Activated naive CD8-positive, alpha-beta T cell treated with anti-CD3 and anti-CD28 coated beads for 36 hours (primary cell): Measurements from ENCODE around the gene RAPGEF5. TPM values are rescaled to one million over a fixed set of nuclear protein-coding genes. Genes with fewer than 3 reads are reported as not detected.
"Not testable (repeated sequence)": the region's sequence is repeated elsewhere in the genome, so short reads cannot be mapped to it uniquely, and the experiment has no call there.

Source experiments
- DNase-seq: peaks from one replicate; pipeline ENCODE4 v3.0.0; 2021
- H3K27ac Mint-ChIP-seq: one replicate; pipeline ENCODE4 v1.8.0; 2022; ENCODE audit warnings: mild to moderate bottlenecking, moderate library complexity, mixed read lengths
- H3K27me3 Mint-ChIP-seq: one replicate; pipeline ENCODE4 v1.8.0; 2022; ENCODE audit warnings: mild to moderate bottlenecking, mixed read lengths
- H3K36me3 Mint-ChIP-seq: one replicate; pipeline ENCODE4 v1.8.0; 2021; ENCODE audit warnings: mild to moderate bottlenecking, mixed read lengths
- H3K4me1 Mint-ChIP-seq: one replicate; pipeline ENCODE4 v1.8.0; 2021; ENCODE audit warnings: mixed read lengths
- H3K4me3 Mint-ChIP-seq: one replicate; pipeline ENCODE4 v1.8.0; 2022; ENCODE audit warnings: mild to moderate bottlenecking, moderate library complexity, mixed read lengths
- H3K9me3 Mint-ChIP-seq: one replicate; pipeline ENCODE4 v1.8.0; 2022; ENCODE audit warnings: mixed read lengths
- total RNA-seq, 2 experiments: library from RNA; stranded (reverse); gene quantifications; one replicate each; pipeline ENCODE4 v1.2.3, GENCODE V29; 2021

The RAPGEF5 gene
- total RNA-seq, 2 experiments from 2014 or later: 0.54 to 0.82 TPM

DNA sequence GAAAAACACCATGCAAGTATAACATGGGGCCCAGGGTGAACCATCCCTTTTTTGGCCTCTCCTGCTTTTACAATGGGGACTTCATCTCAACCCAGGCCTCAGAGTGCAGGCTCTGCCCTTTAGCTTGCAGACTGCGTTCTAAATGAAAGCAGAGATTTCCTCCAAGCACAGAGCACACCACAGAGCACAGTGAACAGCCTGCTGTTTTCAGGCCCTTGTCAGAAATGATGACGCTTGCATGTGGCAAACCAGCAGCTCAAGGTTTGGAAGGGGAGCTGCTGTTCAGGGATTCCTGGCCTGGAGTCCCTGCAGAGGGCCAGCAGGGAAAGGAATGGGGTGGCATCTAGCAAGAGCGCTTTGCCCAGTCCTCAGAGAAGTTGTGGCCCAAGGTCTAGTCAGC, 243.9 kb downstream of the RAPGEF5 start:
- Mint-ChIP-seq H3K4me3 (no peak overlapping the region), H3K27ac (no peak overlapping the region), H3K4me1 (no peaks in the 10 kb centered on the region), H3K9me3 (no peaks in the 10 kb centered on the region), H3K36me3 (no peaks in the 10 kb centered on the region), H3K27me3 (no peaks in the 10 kb centered on the region)
- DNase-seq: no peak

DNA sequence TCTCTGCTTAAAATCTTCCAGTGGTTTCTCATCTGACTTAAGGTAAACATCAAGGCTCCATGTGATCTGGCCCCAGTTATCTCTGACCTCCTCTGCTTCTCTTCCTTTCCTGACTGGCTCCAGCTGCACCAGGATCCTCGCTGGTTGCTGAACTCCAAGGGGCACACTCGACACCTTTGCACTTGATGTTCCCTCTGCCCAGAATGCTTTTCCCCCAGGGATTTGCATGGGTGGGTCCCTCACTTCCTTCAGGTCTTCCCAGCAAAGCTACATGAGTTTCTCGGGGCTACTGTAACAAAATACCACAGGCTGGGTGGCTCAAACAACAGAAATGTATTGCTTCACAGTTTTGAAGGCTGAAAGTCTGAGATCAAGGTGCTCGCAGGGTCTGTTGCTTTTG, 245.3 kb downstream of the RAPGEF5 start:
- H3K27ac Mint-ChIP-seq: no peak overlapping the region
- no peaks in the 10 kb centered on the region for H3K36me3 Mint-ChIP-seq
- H3K27me3 Mint-ChIP-seq: no peaks in the 10 kb centered on the region
- no peaks in the 10 kb centered on the region for H3K9me3 Mint-ChIP-seq
- no peak overlapping the region for H3K4me3 Mint-ChIP-seq
- DNase-seq: no peak
- no peaks in the 10 kb centered on the region for H3K4me1 Mint-ChIP-seq

DNA sequence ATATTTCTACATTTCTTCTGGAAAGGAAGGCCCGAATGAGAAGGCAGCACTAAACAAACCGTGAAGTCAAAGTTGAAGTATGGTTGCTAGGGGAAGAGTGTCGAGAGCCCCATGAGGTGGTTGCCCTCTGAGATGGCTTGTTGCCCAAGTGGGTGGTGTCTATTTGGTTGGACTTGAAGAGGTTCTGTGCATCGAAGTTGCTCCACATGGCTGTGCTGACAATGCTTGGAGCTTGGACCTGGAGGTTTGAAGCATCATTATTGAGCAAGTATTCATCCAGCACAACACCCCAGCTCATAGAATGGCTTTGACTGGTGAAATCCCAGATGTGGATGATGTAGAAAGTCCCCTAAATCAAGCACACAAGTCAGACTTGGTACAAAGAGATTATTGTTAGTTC, 246.1 kb downstream of the RAPGEF5 start:
- Mint-ChIP-seq H3K4me3 (no peak overlapping the region), H3K4me1 (no peaks in the 10 kb centered on the region), H3K27ac (no peak overlapping the region), H3K36me3 (no peaks in the 10 kb centered on the region), H3K9me3 (no peaks in the 10 kb centered on the region), H3K27me3 (no peaks in the 10 kb centered on the region)
- no peak for DNase-seq

DNA sequence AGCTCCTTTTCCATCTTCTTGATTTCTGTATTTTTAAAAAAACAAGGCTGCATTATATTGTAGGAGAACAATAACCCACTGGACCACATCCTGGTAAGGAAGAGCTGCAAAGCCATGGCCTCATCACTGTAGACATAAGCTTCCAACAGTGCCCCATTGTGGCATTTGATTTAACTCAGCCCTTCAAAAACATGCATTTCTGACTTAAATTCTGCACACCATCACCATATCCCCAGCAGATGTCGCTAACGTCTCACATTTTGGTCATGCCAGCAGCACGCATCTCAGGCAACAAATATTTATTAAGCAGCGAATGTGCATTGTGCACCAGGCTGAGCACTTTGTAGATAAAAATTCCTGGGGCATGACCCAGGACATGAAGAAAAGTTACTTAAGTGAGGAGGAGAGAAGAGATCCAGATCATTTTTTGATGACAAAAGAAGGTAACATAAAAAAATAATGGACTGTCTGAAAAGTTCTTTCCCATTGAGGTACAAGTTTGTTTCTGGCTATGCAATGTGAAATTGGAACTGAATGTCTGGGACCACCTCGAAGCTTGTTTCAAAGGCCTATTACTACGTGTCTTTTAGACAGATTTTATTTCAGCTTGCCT, 246.6 kb downstream of the RAPGEF5 start:
- peak; percentile 49 for DNase-seq
- no peaks in the 10 kb centered on the region for H3K27me3 Mint-ChIP-seq
- no peak overlapping the region for H3K4me3 Mint-ChIP-seq
- no peaks in the 10 kb centered on the region for H3K36me3 Mint-ChIP-seq
- no peaks in the 10 kb centered on the region for H3K9me3 Mint-ChIP-seq
- no peak overlapping the region for H3K27ac Mint-ChIP-seq
- no peaks in the 10 kb centered on the region for H3K4me1 Mint-ChIP-seq

DNA sequence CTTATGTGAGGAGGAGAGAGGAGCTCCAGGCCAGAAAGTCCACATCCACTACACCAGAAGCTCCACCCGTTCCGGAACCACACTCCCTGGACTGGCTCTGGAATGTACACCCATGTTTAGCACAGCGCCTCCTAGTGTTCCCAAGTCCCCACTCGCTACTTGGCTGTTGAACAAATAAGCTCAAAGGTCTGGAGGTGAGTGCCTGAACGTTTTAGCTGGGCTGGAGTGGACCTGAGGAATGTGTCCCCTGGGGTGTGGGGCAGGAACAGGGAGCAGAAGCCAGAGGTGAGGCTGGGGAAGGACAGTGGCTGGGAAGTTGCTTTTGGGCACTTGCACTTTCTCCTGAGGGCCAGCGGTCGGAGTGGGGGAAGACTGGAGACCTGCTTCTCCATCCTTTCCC, 247.2 kb downstream of the RAPGEF5 start:
- Mint-ChIP-seq H3K4me1 (no peaks in the 10 kb centered on the region), H3K27me3 (no peaks in the 10 kb centered on the region), H3K27ac (no peak overlapping the region), H3K4me3 (no peak overlapping the region), H3K36me3 (no peaks in the 10 kb centered on the region), H3K9me3 (no peaks in the 10 kb centered on the region)
- peak; percentile 16 for DNase-seq

DNA sequence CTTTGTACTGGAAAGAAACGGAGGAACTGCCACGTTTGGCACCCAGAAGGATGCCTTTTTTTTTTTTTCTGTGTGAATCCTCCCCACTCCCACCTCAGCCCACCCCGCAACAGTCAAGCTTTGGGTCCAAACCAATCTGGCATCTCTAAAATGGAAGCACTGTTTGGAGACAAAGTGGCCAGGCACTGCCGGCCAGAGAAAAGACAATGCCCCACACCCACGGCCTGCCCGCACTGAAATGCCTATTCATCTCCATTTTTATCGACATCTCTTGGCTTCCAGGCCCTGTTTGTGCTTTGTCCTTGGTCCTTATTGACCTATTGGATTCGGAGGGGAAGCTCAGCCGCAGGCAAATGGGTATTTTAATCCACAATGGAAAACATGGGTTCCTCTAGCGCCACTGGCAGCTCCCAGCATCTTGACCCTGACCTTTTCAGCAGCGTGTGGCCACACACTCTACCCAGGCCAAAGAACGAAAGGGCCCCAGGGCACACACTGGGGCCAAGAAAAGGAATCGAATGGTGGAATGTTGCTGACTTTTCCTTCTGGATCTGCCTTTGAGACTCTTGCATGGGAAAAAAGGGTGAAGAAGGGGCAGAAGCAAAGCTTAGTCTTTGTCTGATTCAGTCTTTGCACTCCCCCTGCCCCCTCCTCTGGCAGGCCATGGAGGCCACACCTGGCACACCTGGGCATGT, 248.7 kb downstream of the RAPGEF5 start:
- Mint-ChIP-seq H3K27me3 (peaks cover 3% of the 10 kb centered on the region), H3K4me1 (peaks cover 3% of the 10 kb centered on the region), H3K27ac (no peak overlapping the region), H3K36me3 (no peaks in the 10 kb centered on the region), H3K9me3 (no peaks in the 10 kb centered on the region), H3K4me3 (no peak overlapping the region)
- no peak for DNase-seq

DNA sequence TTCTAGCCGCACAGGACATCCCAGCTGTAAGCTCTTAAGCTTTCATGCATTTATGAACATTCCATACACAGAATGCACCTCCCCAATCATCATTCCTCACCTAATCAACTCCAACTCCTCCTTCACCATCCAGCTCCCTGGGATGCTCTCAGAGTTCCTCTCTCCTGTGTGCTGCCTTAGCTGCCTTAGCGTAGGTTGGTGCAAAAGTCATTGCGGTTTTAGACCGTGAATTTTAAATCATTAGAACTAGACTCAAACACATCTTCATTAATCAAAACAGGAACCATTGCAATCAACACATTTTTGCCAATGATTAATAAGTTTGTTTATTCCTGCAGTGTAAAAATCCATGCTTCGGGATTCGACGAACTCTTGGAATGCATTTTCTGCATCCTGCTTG, 251.4 kb downstream of the RAPGEF5 start:
- H3K27me3 Mint-ChIP-seq: peaks cover 6% of the 10 kb centered on the region
- H3K9me3 Mint-ChIP-seq: no peaks in the 10 kb centered on the region
- H3K36me3 Mint-ChIP-seq: no peaks in the 10 kb centered on the region
- no peak overlapping the region for H3K4me3 Mint-ChIP-seq
- H3K4me1 Mint-ChIP-seq: peaks cover 7% of the 10 kb centered on the region
- no peak for DNase-seq
- no peak overlapping the region for H3K27ac Mint-ChIP-seq

DNA sequence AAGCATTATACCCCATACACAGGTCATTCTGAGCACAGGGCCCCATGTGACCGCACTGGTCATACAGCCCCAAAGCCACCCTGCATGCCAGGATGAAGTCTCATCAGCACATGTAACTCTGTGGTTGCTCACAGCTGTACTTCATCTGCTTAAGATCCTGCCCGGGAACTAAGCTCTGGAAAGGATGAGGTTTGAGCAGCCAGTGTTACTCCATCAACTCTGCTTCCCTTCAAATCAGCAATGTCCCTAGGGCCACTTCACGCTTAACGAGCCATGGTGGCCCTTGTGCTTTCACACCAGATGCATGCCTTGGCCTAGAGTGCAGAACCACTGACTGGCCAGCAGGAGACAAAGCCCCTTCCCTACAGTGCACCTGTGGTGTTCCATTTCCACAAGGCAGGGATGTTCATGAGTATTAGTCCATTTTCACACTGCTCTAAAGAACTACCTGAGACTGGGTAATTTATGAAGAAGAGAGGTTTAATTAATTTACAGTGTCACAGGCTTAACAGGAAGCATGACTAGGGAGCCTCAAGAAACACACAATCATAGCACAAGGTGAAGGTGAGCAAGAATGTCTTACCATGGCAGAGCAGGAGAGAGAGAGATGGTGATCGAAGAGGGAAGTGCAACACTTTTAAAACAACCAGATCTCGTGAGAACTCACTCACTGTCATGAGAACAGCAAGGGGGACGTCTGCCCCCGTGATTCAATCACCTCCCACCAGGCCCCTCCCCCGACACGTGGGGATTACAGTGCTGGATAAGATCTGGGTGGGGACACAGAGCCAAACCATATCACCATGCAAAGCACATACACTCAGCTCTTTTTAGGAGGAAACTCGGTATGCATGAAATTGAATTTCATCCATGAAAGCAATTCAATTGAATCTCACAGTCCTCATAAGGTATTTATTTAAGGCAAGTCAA, 262.3 kb downstream of the RAPGEF5 start:
- DNase-seq: no peak
- Mint-ChIP-seq H3K9me3 (no peaks in the 10 kb centered on the region), H3K27ac (no peak overlapping the region), H3K27me3 (no peaks in the 10 kb centered on the region), H3K36me3 (no peaks in the 10 kb centered on the region), H3K4me3 (no peak overlapping the region), H3K4me1 (no peaks in the 10 kb centered on the region)

DNA sequence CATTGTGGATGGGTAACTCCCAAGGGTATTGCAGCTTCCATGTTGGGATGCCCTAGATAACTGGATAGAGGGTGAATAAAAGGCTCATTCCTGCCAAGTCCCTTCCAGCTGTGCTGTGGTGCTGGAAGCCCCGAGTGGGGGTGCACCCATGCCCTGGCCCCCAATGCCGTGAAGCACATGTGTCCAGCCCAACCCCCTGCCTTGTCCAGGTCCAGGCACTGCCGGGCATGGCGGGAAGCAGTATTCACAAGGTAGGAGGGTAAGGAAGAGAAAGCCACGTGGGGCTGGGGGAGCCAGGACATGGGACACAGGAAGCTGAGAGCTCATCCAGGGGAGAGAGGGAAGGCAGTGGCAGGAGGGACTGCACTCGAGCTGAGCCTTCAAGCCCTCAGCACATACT, 263.0 kb downstream of the RAPGEF5 start:
- H3K27ac Mint-ChIP-seq: no peak overlapping the region
- no peak for DNase-seq
- no peaks in the 10 kb centered on the region for H3K9me3 Mint-ChIP-seq
- H3K36me3 Mint-ChIP-seq: no peaks in the 10 kb centered on the region
- H3K4me1 Mint-ChIP-seq: no peaks in the 10 kb centered on the region
- no peak overlapping the region for H3K4me3 Mint-ChIP-seq
- H3K27me3 Mint-ChIP-seq: no peaks in the 10 kb centered on the region

DNA sequence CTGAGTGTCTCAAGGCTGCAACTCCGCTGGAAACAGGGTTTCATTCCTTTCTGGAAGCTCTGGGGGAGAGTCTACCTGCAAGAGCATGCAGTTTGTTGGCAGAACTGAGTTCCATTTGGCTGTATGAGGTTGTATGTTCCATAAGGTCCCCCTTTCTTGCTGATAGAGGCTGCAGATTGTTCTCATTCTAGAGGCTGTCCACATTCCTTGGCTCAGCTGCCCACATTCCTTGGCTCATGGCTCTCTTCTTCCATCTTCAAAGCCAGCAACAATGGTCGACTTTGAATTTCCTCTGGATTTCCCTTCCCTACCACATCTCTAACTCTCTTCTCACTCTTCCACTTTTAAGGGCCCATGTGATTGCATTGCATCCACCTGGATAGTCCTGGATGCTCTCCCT, 264.0 kb downstream of the RAPGEF5 start:
- no peak overlapping the region for H3K27ac Mint-ChIP-seq
- H3K27me3 Mint-ChIP-seq: no peaks in the 10 kb centered on the region
- no peak for DNase-seq

DNA sequence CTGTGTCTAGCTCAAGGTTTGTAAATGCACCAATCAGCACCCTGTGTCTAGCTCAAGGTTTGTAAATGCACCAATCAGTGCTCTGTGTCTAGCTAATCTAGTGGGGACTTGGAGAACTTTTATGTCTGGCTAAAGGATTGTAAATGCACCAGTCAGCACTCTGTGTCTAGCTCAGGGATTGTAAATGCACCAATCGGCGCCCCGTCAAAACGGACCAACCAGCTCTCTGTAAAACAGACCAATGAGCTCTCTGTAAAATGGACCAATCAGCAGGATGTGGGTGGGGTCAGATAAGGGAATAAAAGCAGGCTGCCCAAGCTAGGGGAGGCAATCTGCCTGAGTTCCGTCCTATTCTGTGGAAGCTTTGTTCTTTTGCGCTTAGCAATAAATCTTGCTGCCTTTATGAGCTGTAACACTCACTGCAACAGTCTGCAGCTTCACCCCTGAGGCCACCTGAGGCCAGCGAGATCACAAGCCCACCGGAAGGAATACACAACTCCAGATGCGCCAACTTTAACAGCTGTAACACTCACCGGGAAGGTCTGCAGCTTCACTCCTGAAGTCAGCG, 265.9 kb downstream of the RAPGEF5 start:
- not testable (repeated sequence) for DNase-seq, H3K4me3 Mint-ChIP-seq, H3K4me1 Mint-ChIP-seq, H3K27me3 Mint-ChIP-seq, H3K27ac Mint-ChIP-seq, H3K36me3 Mint-ChIP-seq, H3K9me3 Mint-ChIP-seq

More for the DNA sequence above, 264.0 kb downstream of the RAPGEF5 start:
- no peaks in the 10 kb centered on the region for H3K36me3 Mint-ChIP-seq
- H3K4me1 Mint-ChIP-seq: no peaks in the 10 kb centered on the region
- no peak overlapping the region for H3K4me3 Mint-ChIP-seq
- no peaks in the 10 kb centered on the region for H3K9me3 Mint-ChIP-seq

DNA sequence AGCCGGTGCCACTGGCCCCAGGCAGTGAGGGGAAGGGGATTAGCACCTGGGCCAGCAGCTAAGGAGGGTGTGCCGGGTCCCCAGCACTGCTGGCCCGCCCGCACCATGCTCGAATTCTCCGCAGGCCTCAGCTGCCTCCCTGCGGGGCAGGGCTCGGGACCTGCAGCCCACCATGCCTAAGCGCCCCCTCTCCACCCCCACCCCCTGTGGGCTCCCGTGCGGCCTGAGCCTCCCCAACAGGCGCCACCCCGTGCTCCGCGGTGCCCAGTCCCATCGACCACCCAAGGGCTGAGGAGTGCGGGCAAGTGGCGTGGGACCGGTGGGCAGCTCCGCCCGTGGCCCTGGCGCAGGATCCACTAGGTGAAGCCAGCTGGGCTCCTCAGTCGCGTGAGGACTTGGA, 266.4 kb downstream of the RAPGEF5 start:
- Mint-ChIP-seq H3K4me3 (no peak overlapping the region), H3K27ac (no peak overlapping the region), H3K36me3 (no peaks in the 10 kb centered on the region), H3K27me3 (no peaks in the 10 kb centered on the region), H3K4me1 (no peaks in the 10 kb centered on the region), H3K9me3 (no peaks in the 10 kb centered on the region)
- no peak for DNase-seq

DNA sequence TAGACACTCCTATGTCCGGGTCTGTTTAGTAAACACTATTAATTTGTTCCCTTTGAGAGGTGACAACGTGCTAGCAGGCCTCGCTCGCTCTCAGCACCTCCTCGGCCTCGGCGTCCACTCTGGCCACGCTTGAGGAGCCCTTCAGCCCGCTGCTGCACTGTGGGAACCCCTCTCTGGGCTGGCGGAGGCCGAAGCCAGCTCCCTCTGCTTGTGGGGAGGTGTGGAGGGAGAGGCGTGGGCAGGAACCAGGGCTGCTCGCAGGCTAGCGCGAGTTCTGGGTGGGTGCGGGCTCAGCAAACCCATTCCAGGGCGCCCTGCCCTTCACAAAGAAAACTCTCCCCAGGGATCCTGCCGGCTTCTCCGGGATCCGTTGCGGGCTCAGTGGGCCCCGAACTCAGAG, 266.8 kb downstream of the RAPGEF5 start:
- Mint-ChIP-seq H3K9me3 (no peaks in the 10 kb centered on the region), H3K36me3 (no peaks in the 10 kb centered on the region), H3K27me3 (no peaks in the 10 kb centered on the region), H3K4me1 (no peaks in the 10 kb centered on the region), H3K27ac (no peak overlapping the region), H3K4me3 (no peak overlapping the region)
- no peak for DNase-seq

DNA sequence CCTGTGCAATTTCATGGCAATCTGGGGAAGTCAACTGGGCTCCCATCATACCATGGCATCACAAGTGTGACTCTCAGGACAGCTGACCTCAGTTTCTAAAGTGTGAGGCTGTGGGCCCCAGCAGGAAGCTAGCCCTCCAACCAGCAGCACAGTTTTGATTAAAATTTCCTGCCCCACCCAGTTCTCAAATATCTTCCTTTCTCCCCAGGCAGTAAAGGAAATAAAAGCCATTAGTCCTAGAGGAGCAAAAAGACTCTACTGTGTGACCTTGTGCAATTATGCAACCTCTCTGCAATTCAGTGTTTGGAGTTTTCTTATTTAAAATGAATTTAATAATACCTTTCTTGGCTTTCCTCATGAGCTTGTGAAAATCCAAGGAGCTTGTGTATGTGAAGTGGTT, 268.1 kb downstream of the RAPGEF5 start:
- peaks cover 4% of the 10 kb centered on the region for H3K27me3 Mint-ChIP-seq

DNA sequence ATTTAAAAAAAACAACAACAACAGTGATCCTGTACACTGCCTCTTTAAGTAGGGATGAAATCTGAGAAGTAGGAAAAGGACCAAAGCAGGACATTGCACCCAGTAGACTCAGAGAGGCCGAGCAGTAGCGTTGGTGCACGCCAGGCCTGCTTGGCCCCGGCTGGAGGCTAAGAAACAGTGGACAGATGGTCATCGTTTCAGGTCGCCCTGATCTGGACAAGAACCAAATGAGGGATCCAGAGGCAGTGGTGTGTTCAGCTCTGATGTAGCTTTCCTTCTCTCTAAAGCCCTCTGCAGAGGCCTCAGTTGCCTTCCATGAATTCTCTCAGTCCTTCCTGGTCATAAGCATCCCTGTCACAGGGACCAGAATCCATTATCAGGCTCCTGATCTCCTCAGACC, 269.1 kb downstream of the RAPGEF5 start:
- no peak for DNase-seq
- Mint-ChIP-seq H3K27ac (no peak overlapping the region), H3K36me3 (no peaks in the 10 kb centered on the region), H3K4me1 (peaks cover 7% of the 10 kb centered on the region), H3K27me3 (peaks cover 7% of the 10 kb centered on the region), H3K4me3 (no peak overlapping the region), H3K9me3 (no peaks in the 10 kb centered on the region)

More for the DNA sequence above, 268.1 kb downstream of the RAPGEF5 start:
- DNase-seq: no peak
- H3K27ac Mint-ChIP-seq: no peak overlapping the region
- no peaks in the 10 kb centered on the region for H3K36me3 Mint-ChIP-seq
- no peak overlapping the region for H3K4me3 Mint-ChIP-seq
- H3K9me3 Mint-ChIP-seq: no peaks in the 10 kb centered on the region
- H3K4me1 Mint-ChIP-seq: peaks cover 3% of the 10 kb centered on the region
